Cardiac fibroblast (primary cell): ENCODE measurements around the gene GPC1.

Experiments
- DNase-seq, 2 donors: peaks; one replicate each; pipeline versions ENCODE4 v3.0.0 to v3.0.0-alpha.2; 2010; ENCODE audit warnings: low read depth in 2 of 2
- H3K4me3 ChIP-seq, 2 donors: replicated peaks in 1 of 2; 1 replicate in 1 of 2; 2 replicates in 1 of 2; pipeline ENCODE4 v1.5.1; 2011; ENCODE audit warnings: low read depth in 2 of 2, low read length in 2 of 2, mild to moderate bottlenecking in 2 of 2, moderate library complexity in 1 of 2
- CTCF ChIP-seq: IDR thresholded peaks from one replicate; pipeline ENCODE4 v1.5.1; 2011; ENCODE audit warnings: low read depth, mild to moderate bottlenecking, low read length, inconsistent platforms

GPC1 gene

GRCh38 chr2:240443891-240444301 lies 8.4 kb downstream of the GPC1 start:
- DNase-seq, result no peak
- no peak for TF ChIP-seq CTCF
- no peak overlapping the region for H3K4me3 ChIP-seq

GRCh38 chr2:240444464-240444863 lies 9.0 kb downstream of the GPC1 start:
- H3K4me3 ChIP-seq, result no peak overlapping the region
- TF ChIP-seq CTCF, result no peak
- no peak for DNase-seq

- no peak for TF ChIP-seq CTCF
- no peak for DNase-seq
- H3K4me3 ChIP-seq, result no peak overlapping the region
Observed at GRCh38 chr2:240445961-240446663, 10.6 kb downstream of the GPC1 start.

- H3K4me3 ChIP-seq, result no peak overlapping the region
- TF ChIP-seq CTCF, result no peak
- DNase-seq, result no peak
Observed at GRCh38 chr2:240446664-240447175, 11.3 kb downstream of the GPC1 start.

GRCh38 chr2:240447331-240447730 lies 11.9 kb downstream of the GPC1 start:
- H3K4me3 ChIP-seq, result no peak overlapping the region
- TF ChIP-seq CTCF, result no peak
- DNase-seq, result no peak

GRCh38 chr2:240447934-240448333 lies 12.5 kb downstream of the GPC1 start:
- TF ChIP-seq CTCF, result no peak
- DNase-seq, result no peak
- no peak overlapping the region for H3K4me3 ChIP-seq
